Epithelial cell of proximal tubule (primary cell): ENCODE results near the gene PDPK1. TPM values are rescaled to one million over a fixed set of nuclear protein-coding genes. Genes with fewer than 3 reads are reported as not detected.
A peak's percentile ranks its signal among the peaks of the same experiment; 100 is the strongest.

Source experiments
- DNase-seq: peaks from one replicate; pipeline ENCODE4 v3.0.0-alpha.2; 2011; ENCODE audit warnings: low read depth
- H3K4me3 ChIP-seq: 2 replicates; pipeline ENCODE4 v1.5.1; 2011; ENCODE audit warnings: low read depth, mild to moderate bottlenecking, low read length
- total RNA-seq: library from RNA; depleted of rRNA; stranded (reverse); fragments of >200 nt; gene quantifications from 2 replicates; pipeline ENCODE4 v1.2.3, GENCODE V29; 2015
- TF ChIP-seq, protein P1 (sequence below): conservative IDR thresholded peaks from 2 replicates; pipeline ENCODE4 v1.5.1; 2012; ENCODE audit warnings: low read depth, mild to moderate bottlenecking, low read length

The PDPK1 gene
- total RNA-seq, 1 donor from 2014 or later, result 16.5 TPM

DNA sequence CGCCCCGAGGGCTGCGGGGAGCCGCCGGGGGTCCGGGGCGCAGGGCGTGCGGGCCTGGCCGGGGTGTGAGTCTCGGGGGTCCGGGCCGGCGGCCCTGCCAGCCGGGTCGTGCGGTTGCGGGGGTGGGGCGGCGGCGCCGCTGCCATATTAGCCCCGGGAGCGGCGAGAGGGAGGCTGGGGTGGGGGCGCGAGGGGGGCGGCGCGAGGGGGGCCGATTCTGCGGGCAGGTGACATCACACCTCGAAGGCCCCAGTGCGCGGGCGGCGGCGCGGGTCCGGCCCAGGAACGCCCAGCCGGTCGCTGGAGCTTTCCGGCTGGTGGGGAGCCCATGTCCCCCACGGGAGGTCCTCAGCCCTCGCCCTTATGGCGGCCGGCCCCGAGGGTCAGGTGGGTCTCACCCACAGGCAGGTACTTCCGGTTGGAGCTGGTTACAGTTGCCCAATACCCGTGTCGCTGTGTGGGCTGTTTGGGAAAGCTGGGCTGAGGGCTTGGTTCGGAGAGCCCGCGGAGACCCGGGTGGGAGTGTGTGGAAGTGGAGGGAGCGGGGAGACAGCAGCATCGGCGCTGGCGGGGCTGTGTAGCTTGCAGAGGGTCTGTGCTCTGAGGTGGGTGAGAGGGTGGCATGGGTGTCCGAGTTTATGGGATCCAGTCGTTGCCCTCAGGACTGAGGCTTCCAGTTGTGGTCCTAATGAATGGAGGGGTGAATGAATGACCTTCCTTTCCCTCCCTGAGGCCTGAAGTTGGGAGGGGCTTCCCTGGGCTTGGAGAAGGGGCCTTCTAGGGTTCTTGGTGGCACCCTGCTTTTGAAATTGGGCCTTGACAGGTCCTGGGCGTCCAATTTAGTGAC lies 23.3 kb upstream of the PDPK1 start:
- no peak for DNase-seq
- TF ChIP-seq, protein P1, sequence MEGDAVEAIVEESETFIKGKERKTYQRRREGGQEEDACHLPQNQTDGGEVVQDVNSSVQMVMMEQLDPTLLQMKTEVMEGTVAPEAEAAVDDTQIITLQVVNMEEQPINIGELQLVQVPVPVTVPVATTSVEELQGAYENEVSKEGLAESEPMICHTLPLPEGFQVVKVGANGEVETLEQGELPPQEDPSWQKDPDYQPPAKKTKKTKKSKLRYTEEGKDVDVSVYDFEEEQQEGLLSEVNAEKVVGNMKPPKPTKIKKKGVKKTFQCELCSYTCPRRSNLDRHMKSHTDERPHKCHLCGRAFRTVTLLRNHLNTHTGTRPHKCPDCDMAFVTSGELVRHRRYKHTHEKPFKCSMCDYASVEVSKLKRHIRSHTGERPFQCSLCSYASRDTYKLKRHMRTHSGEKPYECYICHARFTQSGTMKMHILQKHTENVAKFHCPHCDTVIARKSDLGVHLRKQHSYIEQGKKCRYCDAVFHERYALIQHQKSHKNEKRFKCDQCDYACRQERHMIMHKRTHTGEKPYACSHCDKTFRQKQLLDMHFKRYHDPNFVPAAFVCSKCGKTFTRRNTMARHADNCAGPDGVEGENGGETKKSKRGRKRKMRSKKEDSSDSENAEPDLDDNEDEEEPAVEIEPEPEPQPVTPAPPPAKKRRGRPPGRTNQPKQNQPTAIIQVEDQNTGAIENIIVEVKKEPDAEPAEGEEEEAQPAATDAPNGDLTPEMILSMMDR, result no peak
- peak overlapping the region; percentile 97 for H3K4me3 ChIP-seq

DNA sequence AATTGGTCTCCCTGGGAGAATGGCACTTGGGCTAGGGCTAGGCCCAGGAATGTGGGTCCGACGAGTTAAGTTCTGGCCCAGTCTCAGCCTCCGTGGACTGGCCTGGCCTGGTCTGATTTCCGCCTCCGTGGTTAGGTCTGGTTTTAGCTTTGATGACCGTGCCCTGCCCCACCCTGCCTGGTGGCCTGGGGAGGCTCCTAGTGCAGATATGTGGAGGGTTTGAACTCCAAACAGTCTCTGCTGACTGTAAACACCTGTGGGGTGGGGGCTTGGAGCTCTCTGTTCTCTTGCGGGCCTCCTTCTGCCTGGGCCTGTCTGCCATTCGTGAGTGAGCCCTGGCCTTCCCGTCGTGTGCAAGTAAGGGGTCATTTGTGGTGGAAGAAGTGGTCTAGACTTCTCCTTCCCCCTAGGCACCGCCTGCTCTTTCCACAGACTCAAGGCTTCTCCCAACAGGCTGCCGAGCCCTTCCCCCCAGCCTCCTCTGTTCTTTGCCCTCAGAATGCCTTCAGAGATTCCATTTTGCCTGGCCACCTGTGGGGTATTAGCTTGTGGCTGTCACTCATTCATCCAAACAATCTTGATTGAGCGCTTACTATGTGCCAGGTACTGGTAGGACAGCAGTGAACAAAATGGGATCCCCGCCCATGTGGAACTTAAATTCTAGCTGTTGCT lies 22.5 kb upstream of the PDPK1 start:
- TF ChIP-seq, protein P1, result no peak
- no peak for DNase-seq
- peak overlapping the region; percentile 97 for H3K4me3 ChIP-seq

DNA sequence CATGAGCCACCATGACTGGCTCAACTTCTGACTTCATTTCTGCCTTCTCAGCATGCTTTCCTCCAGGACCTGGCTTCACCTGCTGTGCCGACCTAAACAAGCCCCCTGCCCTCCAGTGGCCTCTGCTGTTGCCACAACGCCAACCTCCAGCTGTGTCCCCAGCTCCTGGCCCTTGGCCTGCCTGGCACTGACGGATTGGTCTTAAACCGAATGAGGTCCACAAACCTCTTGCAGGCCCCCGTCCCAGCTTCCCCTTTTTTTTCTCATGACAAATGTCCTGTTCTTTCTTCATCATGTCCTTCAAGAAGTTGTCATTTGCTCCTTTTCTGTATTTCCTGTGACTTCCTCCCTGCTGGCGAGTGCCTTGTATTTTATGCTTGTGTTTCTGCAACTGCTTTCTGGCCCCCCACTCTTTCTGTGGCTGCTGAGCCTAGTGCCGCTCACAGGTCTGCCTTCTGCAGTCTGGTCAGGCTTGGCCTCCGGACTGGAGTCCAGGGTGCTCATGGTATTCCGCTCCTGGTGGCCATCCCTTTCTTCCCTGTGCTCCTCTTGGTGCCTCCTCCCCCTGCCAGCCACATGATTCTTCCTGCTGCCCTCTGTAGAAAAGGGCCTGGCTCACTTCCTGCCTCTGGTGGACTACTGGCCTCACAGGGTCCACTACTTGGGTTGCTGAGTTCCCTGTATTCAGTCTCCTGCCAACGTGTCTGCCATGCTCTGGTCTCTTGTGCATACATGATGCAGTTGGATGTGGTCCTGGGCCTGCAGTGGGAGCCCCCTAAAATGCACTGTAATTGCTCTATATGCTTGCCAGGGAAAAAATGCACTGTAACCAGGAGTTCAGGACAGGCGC lies 21.2 kb upstream of the PDPK1 start:
- DNase-seq, result no peak
- peak overlapping the region; percentile 97 for H3K4me3 ChIP-seq
- TF ChIP-seq, protein P1, result peak; percentile 9

DNA sequence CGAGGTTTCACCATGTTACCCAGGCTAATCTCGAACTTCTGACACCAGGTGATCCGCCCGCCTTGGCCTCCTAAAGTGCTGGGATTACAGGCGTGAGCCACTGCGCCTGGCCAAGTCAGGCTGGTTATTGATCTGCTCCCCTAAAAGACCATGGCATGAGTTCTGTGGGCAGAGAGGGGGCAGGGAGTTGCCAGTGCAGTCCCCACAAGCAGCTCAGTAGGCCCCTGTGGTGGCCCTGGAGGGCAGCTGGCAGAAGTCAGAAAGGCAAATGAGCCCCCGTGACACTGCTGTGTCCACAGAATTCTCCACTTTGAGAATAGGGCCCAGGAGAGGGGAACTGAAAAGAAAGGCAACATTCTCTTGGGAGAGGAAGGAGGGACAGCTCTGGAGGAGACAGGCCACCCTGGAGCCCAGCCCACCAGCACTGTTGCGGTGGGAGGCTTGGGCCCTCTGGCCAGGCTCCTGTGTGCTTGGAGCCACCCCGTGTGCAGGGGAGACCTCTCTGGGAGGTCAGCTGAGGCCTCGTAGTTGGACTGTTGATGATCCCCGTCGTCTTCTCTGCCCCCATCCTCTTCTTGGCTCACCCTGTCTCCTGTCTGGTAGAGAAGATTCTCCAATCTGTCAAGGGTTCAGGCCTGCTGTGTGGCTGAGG lies 19.7 kb upstream of the PDPK1 start:
- TF ChIP-seq, protein P1, result no peak
- no peak for DNase-seq

DNA sequence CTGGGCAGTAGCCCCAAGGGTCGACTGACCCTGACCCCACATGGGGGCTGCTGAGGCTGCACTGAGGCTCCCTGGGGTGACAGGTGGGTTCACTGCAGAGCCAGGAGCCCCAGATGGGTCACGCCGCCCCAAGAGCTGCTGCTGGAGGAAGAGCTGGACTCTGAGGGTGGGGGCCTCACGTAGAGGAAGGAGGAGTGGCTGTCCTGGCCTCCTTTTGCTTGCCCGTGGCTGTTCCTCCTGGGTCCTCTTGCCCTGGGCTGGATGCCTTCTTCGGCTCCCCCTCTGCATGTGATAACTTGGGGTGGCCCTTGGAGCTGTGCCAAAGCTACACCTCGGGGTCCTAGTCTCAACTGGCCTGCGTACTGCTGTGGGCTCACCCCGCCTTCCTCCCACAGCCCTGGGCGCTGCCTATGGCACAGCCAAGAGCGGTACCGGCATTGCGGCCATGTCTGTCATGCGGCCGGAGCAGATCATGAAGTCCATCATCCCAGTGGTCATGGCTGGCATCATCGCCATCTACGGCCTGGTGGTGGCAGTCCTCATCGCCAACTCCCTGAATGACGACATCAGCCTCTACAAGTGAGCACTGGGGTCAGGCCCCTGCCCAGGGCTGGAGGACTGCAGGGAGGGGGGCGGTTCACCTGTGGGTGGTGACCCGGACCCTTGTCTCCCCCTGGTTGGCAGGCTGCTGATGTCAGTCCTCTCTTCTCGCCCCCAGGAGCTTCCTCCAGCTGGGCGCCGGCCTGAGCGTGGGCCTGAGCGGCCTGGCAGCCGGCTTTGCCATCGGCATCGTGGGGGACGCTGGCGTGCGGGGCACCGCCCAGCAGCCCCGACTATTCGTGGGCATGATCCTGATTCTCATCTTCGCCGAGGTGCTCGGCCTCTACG lies 18.8 kb upstream of the PDPK1 start:
- TF ChIP-seq, protein P1, result no peak
- no peak overlapping the region for H3K4me3 ChIP-seq
- DNase-seq, result no peak

More for the DNA sequence above, 19.7 kb upstream of the PDPK1 start:
- H3K4me3 ChIP-seq, result no peak overlapping the region
